CD4-positive, alpha-beta T cell treated with Interleukin-12 subunit alpha and Interleukin-12 subunit beta, for 1 hour (primary cell): ENCODE results near the gene EIF3I.
A peak's percentile ranks its signal among the peaks of the same experiment; 100 is the strongest.

Source experiments
- DNase-seq: peaks from one replicate; pipeline ENCODE4 v3.0.0-alpha.2; 2020

The EIF3I gene

GRCh38 chr1:32198237-32199042, 23.8 kb upstream of the EIF3I start:
- no peak for DNase-seq

- no peak for DNase-seq
Observed at GRCh38 chr1:32199043-32199716, 23.0 kb upstream of the EIF3I start.

DNA sequence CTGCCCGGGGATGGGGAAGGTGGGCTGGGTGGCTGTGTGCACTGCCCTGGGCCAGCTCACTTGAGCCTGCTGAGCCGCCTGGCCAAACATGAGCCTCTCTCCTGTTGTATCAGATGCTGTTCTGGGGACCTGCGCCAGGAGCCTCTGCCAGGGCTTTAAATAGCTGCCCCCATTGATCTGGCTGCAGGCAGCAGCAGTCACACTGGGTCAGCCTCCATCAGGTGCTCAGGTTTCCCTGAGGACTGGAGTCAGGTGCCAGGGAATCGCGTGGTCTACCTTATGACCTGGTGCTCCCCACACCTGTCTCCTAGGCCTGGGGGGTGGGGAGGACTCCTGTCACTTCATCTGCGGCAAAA, 22.5 kb upstream of the EIF3I start:
- DNase-seq, result no peak

DNA sequence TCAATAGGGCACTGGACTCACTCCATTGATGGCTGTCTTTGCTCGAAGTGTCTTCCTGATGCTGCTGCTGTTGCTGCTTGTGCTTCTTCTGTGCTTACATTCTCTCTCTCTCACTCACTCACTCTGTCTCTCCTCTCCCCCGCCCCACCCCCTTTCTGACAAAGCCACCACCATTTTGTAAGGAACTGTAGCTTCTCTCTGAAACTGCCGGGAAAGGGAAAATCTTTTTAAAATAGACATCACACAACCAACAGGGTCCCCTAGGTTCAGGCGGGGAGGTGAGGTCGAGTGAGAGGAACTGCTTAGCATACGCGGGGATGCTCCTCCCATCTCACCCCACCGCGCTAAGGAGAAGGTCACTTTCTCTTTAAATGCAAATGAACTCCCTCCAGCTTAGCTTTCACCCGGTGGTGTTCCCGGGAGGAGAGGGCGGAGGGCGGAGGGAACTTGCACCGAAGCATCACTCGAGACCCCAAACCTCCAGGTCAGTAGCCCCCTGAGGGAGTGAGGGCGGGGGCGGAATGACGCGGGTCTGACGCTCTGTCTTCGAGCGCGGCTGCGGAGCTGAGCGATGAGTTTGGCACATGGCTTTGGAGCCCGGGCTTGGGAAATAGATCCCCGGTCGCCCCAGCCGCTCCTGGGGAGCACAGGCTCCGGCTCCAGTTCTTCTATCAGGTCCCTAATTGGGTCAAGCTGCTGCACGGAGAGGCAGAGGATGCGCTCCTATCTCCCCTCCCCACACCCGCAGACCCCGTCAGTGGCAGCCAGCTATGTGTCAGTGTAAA, 21.8 kb upstream of the EIF3I start, which contains the start of gene CCDC28B:
TSS of gene CCDC28B (plus strand) at position 370 of the 785 bp plus-strand sequence. CDS start 1,341 bp downstream, outside the sequence.
- DNase-seq, result peak; percentile 58

DNA sequence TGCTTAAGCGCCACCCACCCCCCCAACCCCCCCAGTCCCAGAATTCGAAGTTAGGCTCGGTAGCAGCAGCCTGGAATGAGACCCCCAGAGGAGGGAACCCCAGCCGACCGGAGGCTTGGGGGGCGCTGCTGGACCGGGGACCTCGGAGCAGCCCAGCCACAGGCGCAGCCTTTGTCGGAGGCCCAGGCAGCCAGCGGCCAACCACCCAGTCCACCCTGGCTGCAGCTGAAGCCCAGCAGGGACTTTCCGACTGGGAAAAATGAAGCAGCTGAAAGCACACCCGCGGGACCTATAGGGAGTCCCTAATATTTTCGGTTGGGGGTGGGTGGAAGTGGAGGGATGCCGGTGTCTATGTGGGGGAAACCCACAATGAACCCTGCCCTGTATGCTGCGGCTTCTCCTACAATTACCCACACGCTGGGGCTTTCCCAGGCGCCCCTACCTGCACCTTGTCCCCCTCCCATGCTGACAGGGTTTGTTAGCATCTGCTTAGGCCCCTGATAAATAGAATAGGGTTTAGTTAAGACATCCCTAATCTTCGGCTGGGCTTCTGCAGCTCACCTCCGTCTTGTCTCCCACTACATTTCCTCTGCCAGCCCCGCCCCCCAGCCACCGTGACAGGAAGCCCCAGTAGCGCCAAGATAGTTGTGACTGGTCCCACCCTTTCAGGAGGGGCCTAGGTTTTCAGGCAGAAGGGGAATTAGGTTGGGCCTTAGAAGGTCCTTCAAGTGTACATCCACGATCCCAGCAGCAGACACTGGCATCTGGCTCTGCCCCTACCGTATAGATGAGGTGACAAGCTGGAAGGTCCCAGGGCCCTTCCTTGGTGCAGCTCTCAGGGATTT, 21.0 kb upstream of the EIF3I start:
- DNase-seq, result peak; percentile 84

GRCh38 chr1:32204943-32205361, 17.3 kb upstream of the EIF3I start:
- DNase-seq, result no peak

DNA sequence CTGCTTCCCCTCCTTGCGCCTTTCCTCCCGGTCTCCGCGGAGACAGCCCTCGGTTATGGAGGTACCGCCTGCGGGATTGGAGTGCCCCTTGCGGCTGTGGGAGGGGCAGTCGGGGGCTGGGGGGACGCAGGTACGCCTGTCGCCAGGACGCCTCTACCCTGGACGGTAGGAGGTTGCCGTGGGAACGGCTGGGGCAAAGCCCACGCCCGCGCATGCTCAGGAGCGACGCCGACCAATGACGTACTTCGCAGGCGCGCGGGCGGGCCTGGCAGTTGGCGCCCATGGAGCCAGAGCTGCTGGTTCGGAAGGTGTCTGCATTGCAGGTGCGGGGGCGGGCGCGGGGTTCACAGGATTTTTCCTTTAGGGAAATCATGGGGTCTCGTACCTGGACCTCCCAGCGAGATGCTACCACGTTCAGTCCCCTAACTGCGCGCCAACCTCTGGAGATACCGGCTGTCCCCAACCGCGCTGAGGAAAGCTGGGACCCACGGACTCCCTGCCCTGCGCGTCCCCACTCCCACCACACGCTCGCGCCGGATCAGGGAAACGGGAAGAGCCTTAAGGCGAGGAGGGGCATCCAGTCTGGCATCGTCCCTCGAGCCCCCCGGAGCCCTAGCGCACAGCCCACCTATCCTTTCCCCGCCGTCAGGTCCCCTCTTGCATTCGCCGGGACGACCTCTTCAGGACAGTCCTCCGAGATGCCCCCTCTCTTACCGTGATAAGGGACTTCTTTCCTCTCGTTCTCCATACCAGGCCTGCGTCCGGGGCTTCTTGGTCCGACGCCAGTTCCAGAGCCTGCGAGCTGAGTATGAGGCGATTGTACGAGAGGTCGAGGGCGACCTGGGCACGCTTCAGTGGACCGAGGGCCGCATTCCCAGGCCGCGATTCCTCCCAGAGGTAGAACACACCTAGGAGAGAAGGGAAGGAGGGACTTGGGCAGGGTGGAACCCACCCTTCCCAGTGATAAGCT, 16.5 kb upstream of the EIF3I start, which contains the start of gene IQCC:
TSS of gene IQCC (plus strand) at position 271 of the 970 bp plus-strand sequence. CDS start at position 282, 11 bp downstream.
- peak; percentile 90 for DNase-seq

DNA sequence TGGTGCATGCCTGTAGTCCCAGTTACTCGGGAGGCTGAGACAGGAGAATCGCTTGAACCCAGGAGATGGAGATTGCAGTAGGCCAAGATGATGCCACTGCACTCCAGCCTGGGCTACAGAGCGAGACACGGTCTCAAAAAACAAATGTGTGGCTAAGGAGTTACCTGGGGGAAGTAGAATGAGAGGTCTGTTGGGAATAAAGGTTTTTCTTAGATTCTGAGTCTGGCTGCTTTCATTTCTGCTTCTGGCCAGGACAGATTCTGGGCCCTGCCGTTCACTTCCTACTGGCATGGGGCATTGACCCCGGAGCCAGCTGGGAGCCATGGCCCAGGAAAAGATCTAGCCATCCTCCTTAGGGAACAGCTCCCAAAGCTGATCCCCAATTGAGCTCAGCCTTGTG, 13.7 kb upstream of the EIF3I start:
- no peak for DNase-seq

- DNase-seq, result no peak
Observed at GRCh38 chr1:32208891-32209328, 13.3 kb upstream of the EIF3I start, which contains the start of gene DCDC2B. TSS of gene DCDC2B (plus strand) at chr1:32209089. CDS start at chr1:32209094, 5 bp downstream.

DNA sequence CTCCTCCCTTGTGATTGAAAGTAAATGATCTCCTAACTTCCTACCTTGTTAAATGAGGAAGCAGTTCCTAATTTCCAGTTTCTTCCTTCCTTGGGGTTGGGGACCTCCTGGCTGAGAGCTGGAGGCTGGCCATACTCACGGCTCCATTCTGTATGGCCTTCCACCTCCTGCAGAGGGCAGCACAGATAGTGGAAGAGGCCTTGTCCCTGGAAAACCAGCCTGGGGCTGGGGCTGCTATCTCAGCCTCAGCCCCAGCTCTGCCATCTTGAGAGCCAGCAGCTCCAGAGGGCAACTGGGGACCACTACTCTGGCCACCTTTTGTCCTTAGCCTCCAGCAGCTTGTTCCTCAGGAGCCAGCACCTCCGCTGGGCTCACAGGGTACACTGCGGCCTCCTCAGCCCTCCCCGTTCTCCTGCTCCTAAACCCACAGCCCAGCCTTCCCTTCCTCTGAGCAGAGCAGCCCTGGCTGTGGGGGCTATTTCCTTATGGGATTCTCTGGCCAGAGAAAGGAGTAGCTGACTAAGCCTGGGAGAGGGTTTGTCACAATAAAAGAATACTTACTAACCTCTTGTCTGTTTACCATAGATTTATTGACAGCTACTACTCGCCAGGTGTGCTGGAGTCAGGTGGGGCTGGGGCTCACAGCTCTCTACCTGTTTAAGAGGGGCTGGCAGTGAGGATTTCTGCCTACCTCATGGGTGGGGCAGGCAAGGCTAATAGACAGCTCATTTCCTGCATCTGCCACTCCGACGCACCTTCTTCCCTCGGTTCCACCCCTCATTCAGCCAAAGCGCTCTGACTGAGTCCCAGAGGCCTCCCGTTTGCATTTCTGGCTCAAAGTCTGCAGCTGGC, 6.4 kb upstream of the EIF3I start:
- DNase-seq, result peak; percentile 70

GRCh38 chr1:32216566-32216965, 5.6 kb upstream of the EIF3I start:
- no peak for DNase-seq

DNA sequence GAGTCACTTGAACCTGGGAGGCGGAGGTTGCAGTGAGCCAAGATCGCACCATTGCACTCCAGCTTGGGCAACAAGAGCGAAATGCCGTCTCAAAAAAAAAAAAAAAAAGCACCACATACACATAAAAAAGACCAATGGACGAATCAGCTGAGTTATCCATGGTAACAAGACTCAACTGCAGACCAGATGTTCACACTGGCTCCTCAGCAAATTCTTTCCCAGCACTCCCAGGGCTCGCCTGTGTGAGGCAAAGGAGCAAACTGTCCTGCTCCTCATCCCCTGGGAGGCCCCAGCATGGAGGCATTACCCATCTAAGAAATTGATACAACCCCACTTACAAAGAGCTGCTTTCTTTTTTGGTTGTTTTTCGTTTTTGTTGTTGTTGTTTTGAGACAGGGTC, 3.2 kb upstream of the EIF3I start:
- DNase-seq, result no peak

- DNase-seq, result no peak
Observed at GRCh38 chr1:32220746-32221580, 1.2 kb upstream of the EIF3I start.

DNA sequence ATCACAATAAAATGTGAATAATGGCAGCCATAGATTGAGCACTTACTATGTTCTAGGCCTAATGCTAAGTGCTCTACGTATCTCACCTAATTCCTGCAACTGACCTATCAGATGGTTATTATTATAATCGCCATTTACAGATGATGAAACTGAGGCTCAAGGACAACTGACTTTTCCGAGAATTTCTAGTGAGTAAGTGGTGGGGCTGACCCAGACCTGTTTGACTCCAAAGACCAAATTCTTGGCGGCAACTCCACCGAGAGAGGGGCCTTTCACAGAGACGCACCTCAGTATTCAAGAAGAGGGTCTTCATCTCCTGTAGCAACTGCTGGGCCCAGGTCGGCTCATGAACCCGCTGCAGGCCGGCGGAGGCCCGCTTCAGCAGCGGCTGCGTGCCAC, 627 bp upstream of the EIF3I start:
- DNase-seq, result no peak

- DNase-seq, result no peak
Observed at GRCh38 chr1:32223683-32224082, 1.5 kb downstream of the EIF3I start.

DNA sequence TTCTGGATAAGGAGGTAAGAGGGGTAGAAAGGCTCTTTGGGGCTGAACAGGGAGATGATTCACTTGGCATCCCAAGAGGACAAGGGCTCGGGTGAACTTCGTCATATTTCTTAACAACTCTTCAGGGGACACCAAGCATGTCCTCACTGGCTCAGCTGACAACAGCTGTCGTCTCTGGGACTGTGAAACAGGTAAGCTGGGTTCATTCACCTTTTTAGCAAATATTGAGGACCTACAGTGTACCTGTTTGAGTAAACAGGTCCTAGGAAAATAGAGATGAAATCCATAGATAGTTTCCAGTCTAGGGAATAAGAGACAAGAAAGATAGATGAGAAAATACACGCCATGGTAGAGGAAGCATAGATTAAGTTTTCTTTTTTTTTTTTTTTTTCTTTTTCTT, 2.1 kb downstream of the EIF3I start:
- DNase-seq, result no peak

GRCh38 chr1:32228771-32229170, 6.6 kb downstream of the EIF3I start:
- no peak for DNase-seq

GRCh38 chr1:32231843-32232432, 9.7 kb downstream of the EIF3I start:
- no peak for DNase-seq
